Endometrial microvascular endothelial cells (primary cell): Measurements from ENCODE around the gene RGS11. TPM values are rescaled to one million over a fixed set of nuclear protein-coding genes. Genes with fewer than 3 reads are reported as not detected.

Source experiments
- in situ Hi-C: cut with HindIII; loops from 2 replicates; pipeline ENCODE4 v1.10.0; 2017; ENCODE audit warnings: low sequenced_read_pairs, low pct_unique_long_range_greater_than_20kb; ENCODE audit errors: inconsistent ontology term
- total RNA-seq: library from RNA; depleted of rRNA; stranded (reverse); fragments of >200 nt; gene quantifications from one replicate; pipeline ENCODE4 v1.2.3, GENCODE V29; 2015; ENCODE audit errors: inconsistent ontology term

The RGS11 gene
- total RNA-seq: 1.2 TPM

GRCh38 chr16:275786-276232, at the start of gene RGS11:
RGS11 (minus strand) TSS chr16:275944; CDS start chr16:275911, 33 bp downstream.
- in situ Hi-C loops: no loop called here

GRCh38 chr16:324451-325334, 48.9 kb upstream of the RGS11 start:
- in situ Hi-C loops: no loop called here

GRCh38 chr16:324201-324450, 48.4 kb upstream of the RGS11 start:
- in situ Hi-C loops: no loop called here

DNA sequence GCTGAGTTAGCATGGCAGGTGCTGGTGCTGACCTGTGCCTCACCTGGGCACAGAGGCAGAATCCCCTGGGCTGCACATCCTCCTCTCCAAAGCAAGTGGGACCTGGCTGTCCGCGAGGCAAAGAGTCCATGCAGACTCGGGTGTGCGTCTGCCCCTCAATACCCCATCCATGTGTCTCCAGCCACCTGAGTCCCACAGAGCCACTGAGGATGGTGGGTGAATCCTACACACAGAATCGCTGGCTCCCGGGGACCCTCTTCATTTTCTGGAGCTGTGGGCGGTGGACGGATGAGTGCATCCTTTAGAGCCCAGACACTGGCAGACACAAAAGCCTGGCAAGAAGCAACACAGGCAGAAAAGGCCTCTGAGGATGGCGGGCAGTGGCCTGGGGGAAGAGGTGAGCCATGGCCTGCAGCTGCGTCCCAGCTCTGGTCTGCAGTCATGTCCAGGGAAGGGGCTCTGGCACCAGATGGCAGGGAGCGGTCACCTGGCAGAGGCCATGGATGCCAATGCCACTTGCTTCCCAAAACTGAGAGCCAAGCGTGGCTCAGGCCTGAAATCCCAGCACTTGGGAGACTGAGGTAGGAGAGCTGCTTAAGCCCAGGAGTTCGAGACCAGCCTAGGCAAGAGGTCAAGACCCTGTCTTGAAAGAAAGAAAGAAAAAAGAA, 46.9 kb upstream of the RGS11 start:
- in situ Hi-C loops: no loop called here

DNA sequence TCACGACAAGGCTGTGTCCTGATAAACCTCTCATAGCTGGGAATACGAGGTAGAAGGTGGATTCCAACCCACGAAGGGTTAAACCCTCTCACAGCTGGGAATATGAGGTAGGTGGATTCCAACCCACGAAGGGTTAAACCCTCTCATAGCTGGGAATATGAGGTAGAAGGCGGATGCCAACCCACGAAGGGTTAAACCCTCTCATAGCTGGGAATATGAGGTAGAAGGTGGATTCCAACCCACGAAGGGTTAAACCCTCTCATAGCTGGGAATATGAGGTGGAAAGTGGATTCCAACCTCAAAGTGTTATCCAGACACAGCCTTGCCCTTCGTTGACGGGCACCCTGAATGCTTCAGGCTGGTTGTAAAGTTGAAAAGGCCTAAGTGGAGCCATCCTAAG, 45.8 kb upstream of the RGS11 start:
- in situ Hi-C loops: no loop called here

GRCh38 chr16:320206-320605, 44.5 kb upstream of the RGS11 start:
- in situ Hi-C loops: no loop called here

DNA sequence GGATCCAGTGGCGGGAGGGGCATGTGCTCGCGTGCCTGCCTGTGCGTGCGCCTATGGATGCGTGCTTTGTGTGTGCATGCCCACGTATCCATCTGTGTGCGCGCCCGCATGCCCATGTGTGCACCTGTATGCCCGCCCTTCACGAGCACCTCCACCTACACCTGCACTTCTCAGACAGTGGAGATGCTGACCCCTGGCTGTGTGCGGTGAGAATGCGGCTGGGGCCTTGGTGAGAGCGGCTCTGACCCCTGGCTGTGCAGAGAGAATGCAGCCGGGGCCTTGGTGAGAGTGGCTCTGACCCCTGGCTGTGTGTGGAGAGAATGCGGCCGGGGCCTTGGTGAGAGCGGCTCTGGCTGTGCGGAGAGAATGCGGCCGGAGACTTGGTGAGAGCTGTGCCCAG, 42.9 kb upstream of the RGS11 start:
- in situ Hi-C loops: no loop called here

GRCh38 chr16:317583-317982, 41.8 kb upstream of the RGS11 start:
- in situ Hi-C loops: no loop called here

- in situ Hi-C loops: no loop called here
Measured at GRCh38 chr16:316741-317464, 41.2 kb upstream of the RGS11 start.

- in situ Hi-C loops: no loop called here
Measured at GRCh38 chr16:314795-315299, 39.1 kb upstream of the RGS11 start.

- in situ Hi-C loops: no loop called here
Measured at GRCh38 chr16:314351-314750, 38.6 kb upstream of the RGS11 start.

DNA sequence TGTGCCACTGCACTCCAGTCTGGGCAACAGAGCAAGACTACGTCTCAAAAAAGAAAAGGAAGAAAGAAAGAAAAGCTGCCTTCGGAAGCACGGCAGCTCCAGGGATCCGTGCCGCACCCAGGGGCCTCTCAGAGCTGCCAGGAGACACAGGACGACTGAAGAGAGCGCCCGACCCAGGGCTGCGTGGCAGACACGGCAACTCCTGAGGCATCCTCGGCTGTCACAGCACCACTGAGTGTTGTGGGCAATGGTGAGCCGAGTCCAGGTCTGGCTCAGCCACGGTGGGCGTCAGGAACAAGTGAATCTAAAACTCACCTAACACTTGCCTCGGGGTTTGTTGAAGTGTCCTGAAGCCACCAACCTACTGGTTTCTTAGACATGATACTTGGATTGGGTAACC, 36.0 kb upstream of the RGS11 start:
- in situ Hi-C loops: no loop called here

DNA sequence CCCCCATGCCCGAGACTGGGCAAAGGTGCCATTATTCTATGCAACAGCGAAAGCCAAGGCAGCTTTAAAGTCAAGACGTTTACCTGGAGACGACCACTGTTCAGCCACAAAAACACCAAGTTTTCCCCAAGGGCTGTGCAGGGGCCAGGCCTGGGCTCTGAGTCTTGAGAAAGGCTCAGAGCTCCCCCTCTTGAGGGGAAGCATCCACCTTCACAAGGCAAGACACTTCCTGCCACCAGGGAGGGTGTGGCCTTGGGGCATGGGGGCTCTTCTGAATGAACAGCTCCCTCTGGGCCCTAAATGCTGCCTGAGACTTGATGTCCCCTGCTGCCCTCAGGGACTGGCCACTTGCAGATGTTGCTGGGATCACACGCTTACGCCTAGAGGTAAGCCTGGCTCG, 33.7 kb upstream of the RGS11 start:
- in situ Hi-C loops: no loop called here

- in situ Hi-C loops: no loop called here
Measured at GRCh38 chr16:307691-308312, 32.1 kb upstream of the RGS11 start.

DNA sequence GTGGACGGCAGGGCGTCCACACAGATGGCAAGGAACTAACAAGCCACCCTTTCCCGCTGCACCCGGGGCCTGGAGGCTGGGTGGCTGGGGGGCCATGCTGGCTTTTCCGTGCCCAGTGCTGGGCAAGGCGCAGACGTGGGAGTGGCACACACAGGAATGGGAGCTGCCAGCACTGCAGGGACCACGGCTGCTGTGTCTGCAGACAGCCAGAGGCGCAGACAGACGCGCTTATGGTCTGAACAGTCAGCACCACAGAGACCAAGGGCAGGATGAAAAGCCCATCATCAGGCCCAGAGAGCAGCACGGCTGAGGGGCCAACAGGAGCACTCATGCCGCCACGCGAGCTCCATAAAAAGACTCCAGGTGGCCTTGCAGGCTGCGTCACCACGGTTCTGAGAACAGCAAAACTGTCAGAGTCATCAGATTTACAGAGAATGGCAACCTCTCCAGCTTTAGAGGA, 31.2 kb upstream of the RGS11 start:
- in situ Hi-C loops: no loop called here

GRCh38 chr16:305916-306626, 30.3 kb upstream of the RGS11 start:
- in situ Hi-C loops: no loop called here

DNA sequence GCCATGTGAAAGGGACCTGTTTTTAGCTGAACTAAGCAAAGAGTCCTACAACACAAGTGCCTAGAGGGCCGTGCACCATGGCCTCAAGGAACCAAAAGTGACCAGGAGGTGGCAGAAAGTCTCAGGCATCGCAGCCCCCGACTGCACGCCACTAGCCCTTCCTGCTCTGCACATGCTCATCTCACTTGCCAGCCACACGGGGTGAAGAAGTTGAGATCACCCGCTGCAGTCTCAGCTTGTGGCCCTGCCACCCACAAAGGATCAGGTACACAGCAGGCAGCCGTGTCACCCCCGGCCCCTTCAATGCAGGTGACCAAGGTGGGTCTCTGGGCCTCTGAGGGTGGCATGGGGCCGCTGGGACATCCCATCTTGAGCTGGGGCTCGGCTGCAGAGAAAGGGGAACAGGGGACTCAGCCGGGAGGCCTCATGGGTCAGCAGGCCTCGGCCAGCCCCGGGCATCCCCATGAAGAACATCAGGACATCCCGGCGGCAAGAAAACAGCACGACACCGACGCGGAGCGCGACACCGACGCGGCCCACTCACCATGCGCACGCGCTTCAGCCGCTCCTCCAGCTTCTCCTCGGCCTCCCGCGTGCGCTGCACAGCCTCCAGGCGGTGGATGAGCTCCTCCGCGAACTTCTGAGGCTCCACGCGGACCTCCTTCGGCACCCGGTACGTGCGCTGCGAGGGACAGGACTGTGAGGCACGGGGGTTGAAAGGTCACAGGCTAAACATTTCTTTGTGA, 28.2 kb upstream of the RGS11 start:
- in situ Hi-C loops: no loop called here

DNA sequence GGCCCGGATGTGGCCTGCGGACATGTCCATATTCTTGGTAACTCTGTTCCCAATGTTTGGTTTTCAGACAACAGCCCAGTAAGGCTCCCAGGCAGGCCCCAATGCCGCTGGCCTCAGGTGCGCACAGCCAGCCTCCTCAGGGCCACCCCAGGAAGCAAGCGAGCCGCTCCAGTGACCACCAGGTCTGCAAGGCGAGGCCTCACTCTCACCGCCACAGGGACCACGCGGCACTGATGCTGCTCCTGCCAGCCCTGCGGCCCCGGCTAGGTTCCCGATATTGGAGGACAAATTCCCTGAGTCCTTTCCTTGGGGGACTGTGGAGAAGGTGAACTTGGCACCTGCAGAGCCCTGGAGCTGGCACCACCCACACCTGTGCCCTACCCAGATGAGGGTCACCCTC, 26.2 kb upstream of the RGS11 start:
- in situ Hi-C loops: no loop called here
